ENCODE results near the gene PEPD. TPM values are rescaled to one million over a fixed set of nuclear protein-coding genes. Genes with fewer than 3 reads are reported as not detected.

Gene PEPD
- total RNA-seq, 4 donors from 2014 or later: 33.9 to 57.0 (median 45.0) TPM

DNA sequence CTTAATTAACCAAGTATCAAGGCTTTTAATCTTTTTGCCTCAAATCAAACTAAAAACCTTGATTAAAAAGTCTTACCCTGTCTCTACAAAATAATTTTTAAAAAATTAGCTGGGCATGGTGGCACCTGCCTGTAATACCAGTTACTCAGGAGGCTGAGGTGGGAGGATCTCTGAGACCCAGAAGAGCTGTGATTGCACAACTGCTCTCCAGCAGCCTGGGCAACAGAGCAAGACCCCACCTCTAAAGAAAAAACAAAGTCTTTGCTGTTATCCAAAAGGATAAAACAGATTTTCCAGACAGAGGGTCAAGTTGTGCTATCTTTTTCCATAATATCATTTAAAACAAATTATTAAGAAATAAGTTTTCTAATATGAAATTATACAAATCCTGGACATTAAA is 174.9 kb downstream of the PEPD start:
- in situ Hi-C loops (cut with MboI; ENCODE audit: low sequenced_read_pairs in 4 of 4) (no loop called here), intact Hi-C loops (cut with DNase I; ENCODE audit: low total_unique reads) (no loop called here)
- peaks cover 0 to 4% (median 0%) of the 10 kb centered on the region in 3 donors for H3K27me3 ChIP-seq
- no peaks in the 10 kb centered on the region for H3K36me3 ChIP-seq
- TF ChIP-seq, protein P1, sequence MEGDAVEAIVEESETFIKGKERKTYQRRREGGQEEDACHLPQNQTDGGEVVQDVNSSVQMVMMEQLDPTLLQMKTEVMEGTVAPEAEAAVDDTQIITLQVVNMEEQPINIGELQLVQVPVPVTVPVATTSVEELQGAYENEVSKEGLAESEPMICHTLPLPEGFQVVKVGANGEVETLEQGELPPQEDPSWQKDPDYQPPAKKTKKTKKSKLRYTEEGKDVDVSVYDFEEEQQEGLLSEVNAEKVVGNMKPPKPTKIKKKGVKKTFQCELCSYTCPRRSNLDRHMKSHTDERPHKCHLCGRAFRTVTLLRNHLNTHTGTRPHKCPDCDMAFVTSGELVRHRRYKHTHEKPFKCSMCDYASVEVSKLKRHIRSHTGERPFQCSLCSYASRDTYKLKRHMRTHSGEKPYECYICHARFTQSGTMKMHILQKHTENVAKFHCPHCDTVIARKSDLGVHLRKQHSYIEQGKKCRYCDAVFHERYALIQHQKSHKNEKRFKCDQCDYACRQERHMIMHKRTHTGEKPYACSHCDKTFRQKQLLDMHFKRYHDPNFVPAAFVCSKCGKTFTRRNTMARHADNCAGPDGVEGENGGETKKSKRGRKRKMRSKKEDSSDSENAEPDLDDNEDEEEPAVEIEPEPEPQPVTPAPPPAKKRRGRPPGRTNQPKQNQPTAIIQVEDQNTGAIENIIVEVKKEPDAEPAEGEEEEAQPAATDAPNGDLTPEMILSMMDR (IDR thresholded peaks at IDR 0.05 in 4 of 5, conservative IDR thresholded peaks at IDR 0.05 in 1 of 5): no peak
- no peak for TF ChIP-seq POLR2A (IDR thresholded peaks at IDR 0.05)
- no peak for DNase-seq
- H3K4me3 ChIP-seq: no peak overlapping the region
- no peak for ATAC-seq
- no peaks in the 10 kb centered on the region for H3K9me3 ChIP-seq
- no peak overlapping the region for H3K27ac ChIP-seq
- H3K4me1 ChIP-seq: no peaks in the 10 kb centered on the region

DNA sequence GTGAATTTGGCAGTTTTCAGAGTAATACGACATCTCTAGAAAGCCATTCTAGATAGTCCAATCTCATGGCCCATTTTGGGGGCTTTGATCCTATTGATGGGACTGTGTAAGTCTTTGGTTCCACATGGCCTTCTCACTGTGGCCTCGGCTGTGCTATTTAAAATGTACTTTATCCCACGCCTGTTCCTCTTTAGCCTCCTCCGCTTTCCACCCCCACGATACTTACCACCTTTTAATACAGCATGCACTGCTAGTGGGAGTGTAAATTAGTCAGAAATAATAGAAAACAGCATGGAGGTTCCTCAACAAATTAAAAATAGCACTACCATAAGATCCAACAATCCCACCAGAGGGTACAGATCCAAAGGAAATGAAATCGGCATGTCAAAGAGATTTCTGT is 176.4 kb downstream of the PEPD start:
- TF ChIP-seq, protein P1 (IDR thresholded peaks at IDR 0.05 in 4 of 5, conservative IDR thresholded peaks at IDR 0.05 in 1 of 5): no peak
- TF ChIP-seq POLR2A (IDR thresholded peaks at IDR 0.05): no peak
- in situ Hi-C loops (cut with MboI; ENCODE audit: low sequenced_read_pairs in 4 of 4): no loop called here
- no peak for ATAC-seq
- Histone ChIP-seq H3K9me3 (no peaks in the 10 kb centered on the region), H3K4me1 (no peaks in the 10 kb centered on the region), H3K4me3 (no peak overlapping the region), H3K27ac (no peak overlapping the region), H3K36me3 (no peaks in the 10 kb centered on the region), H3K27me3 (no peaks in the 10 kb centered on the region)
- no peak for DNase-seq
- intact Hi-C loops (cut with DNase I; ENCODE audit: low total_unique reads): no loop called here

DNA sequence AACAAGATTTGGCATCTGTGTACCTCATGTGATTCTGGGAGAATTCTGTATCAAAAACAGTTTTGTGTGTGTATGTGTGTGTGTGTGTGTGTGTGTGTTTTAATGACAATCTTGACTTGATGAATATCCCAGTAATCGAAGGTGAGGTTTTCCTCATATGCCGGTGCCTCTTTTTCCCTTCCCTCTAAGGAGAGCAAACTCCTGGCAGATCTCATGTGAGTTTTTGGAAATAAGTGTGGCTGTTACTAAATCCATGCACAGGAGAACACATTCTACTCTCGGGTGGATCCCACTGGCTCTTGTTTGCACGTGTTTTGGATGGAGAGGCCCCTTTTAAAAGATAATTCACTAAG is 177.0 kb downstream of the PEPD start:
- no peak for ATAC-seq
- Histone ChIP-seq H3K36me3 (no peaks in the 10 kb centered on the region), H3K27ac (no peak overlapping the region), H3K4me1 (no peaks in the 10 kb centered on the region), H3K9me3 (no peaks in the 10 kb centered on the region), H3K4me3 (no peak overlapping the region), H3K27me3 (no peaks in the 10 kb centered on the region)
- in situ Hi-C loops (cut with MboI; ENCODE audit: low sequenced_read_pairs in 4 of 4): no loop called here
- DNase-seq: no peak
- intact Hi-C loops (cut with DNase I; ENCODE audit: low total_unique reads): no loop called here
- TF ChIP-seq, protein P1 (IDR thresholded peaks at IDR 0.05 in 4 of 5, conservative IDR thresholded peaks at IDR 0.05 in 1 of 5): no peak
- TF ChIP-seq POLR2A (IDR thresholded peaks at IDR 0.05): no peak

DNA sequence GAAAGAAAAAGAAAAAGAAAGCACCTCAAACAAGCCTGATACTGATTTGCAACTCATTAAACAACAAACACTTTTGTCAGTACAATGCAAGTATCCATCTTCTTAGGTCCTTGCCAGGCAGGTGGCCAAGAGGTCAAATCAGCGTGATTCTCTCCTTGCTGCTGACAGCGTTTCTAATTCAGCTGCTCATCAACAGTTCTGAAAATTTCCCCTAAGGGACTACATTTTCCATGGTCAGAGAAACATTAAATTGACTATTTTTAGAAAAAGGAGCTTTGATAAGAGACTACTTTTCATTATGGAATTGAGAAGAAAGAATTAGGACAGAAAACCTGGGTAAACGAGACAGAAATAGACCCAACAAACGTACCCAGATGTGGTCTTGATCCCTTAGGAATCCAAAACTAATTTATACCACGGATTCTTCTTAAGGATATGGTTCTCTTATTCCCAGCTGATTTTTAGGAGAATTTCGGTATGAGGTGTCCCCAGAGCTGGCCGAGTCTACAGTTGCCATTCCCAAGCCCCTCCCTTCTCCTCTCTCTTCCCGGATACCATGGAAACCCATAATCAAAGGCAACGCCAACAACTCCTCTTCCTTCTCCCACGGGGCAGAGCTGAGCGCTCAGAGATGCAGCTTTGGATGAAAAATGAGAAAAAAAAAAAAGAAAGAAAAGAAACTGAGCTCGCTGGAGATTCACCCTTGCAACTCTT is 177.6 kb downstream of the PEPD start:
- intact Hi-C loops (cut with DNase I; ENCODE audit: low total_unique reads) (no loop called here), in situ Hi-C loops (cut with MboI; ENCODE audit: low sequenced_read_pairs in 4 of 4) (no loop called here)
- Histone ChIP-seq H3K9me3 (no peaks in the 10 kb centered on the region), H3K27ac (peak overlapping the region in 1 of 4 donors; percentile 12), H3K27me3 (no peaks in the 10 kb centered on the region), H3K4me1 (no peaks in the 10 kb centered on the region), H3K4me3 (no peak overlapping the region), H3K36me3 (no peaks in the 10 kb centered on the region)
- ATAC-seq (peak; percentile 44 to 52), DNase-seq (no peak)
- TF ChIP-seq, protein P1 (IDR thresholded peaks at IDR 0.05 in 4 of 5, conservative IDR thresholded peaks at IDR 0.05 in 1 of 5): no peak
- no peak for TF ChIP-seq POLR2A (IDR thresholded peaks at IDR 0.05)

DNA sequence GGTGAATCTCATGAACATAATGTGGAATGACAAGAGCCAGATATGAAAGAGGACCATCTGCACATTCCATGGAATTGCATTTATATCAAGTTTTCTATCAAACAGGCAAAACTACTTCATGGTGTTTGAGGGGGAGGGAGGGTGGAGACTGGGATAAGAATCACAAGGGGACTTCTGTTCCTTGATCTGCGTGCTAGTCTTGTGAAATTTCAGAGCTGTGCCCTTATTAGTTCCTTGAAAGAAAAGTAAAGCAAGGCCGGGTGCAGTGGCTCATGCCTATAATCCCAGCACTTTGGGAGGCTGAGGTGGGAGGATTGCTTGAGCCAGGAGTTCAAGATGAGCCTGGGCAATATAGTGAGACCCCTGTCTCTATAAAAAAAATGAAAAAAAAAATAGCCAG is 178.3 kb downstream of the PEPD start:
- H3K9me3 ChIP-seq: no peaks in the 10 kb centered on the region
- TF ChIP-seq, protein P1 (IDR thresholded peaks at IDR 0.05 in 4 of 5, conservative IDR thresholded peaks at IDR 0.05 in 1 of 5): no peak
- no peak for TF ChIP-seq POLR2A (IDR thresholded peaks at IDR 0.05)
- H3K27ac ChIP-seq: no peak overlapping the region
- H3K4me3 ChIP-seq: no peak overlapping the region
- no peak for ATAC-seq
- intact Hi-C loops (cut with DNase I; ENCODE audit: low total_unique reads): no loop called here
- H3K4me1 ChIP-seq: no peaks in the 10 kb centered on the region
- H3K36me3 ChIP-seq: no peaks in the 10 kb centered on the region
- H3K27me3 ChIP-seq: no peaks in the 10 kb centered on the region
- in situ Hi-C loops (cut with MboI; ENCODE audit: low sequenced_read_pairs in 4 of 4): no loop called here
- DNase-seq: no peak
